Measurements from ENCODE around the gene GFRA1.

GRCh38 chr10:116182426-116182825, 90.6 kb downstream of the GFRA1 start:
- TF ChIP-seq POLR2AphosphoS5 (IDR thresholded peaks at IDR 0.05) (no peak), EP300 (IDR thresholded peaks at IDR 0.05) (no peak), CTCF (IDR thresholded peaks at IDR 0.05) (no peak)
